Stimulated activated CD8-positive, alpha-beta memory T cell treated with anti-CD3 and anti-CD28 coated beads, Interleukin-4, amount 100 ng/mL, for 4 hours (primary cell): ENCODE measurements around the gene CCNT1.
"Not testable (repeated sequence)": the region's sequence is repeated elsewhere in the genome, so short reads cannot be mapped to it uniquely, and the experiment has no call there.

ENCODE experiments used
- DNase-seq, 2 donors: peaks; one replicate each; pipeline ENCODE4 v3.0.0-alpha.2; 2020; ENCODE audit warnings: low read depth in 2 of 2, low spot score in 1 of 2

CCNT1 gene

GRCh38 chr12:48641752-48642555 is 74.6 kb downstream of the CCNT1 start:
- not testable (repeated sequence) for DNase-seq

- no peak for DNase-seq
Observed at GRCh38 chr12:48640854-48641253, 75.7 kb downstream of the CCNT1 start.

- DNase-seq: no peak
Observed at GRCh38 chr12:48640428-48640827, 76.1 kb downstream of the CCNT1 start.
